ENCODE data around the gene VMO1. TPM values are rescaled to one million over a fixed set of nuclear protein-coding genes. Genes with fewer than 3 reads are reported as not detected.

VMO1 gene
- total RNA-seq, 6 experiments from 2014 or later, result 0.23 to 0.34 (median 0.31) TPM; not detected in 3

DNA sequence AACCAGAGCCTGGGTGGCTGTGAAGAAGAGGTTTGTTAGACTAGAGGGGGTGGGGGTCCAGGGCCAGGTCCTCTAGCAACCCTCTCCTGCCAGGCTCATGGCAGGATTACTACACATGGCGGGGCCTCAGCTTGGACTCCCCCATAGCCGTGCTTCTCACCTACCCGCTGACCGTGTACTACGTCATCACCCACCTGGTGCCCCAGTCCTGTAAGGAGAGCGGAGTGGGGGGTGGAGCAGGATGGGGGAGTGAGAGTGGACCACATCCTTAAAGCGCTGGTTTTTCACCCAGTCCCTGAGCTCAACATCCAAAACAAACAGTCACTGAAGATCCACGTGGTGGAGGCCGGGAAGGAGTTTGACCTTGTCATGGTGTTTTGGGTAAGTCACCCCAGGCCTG is 42.3 kb downstream of the VMO1 start:
- H3K36me3 Mint-ChIP-seq (ENCODE audit: low read depth), result no peaks in the 10 kb centered on the region

GRCh38 chr17:4743216-4743615 is 42.9 kb downstream of the VMO1 start:
- Mint-ChIP-seq H3K27me3 (ENCODE audit: insufficient read depth) (peaks cover 55% of the 10 kb centered on the region), H3K9me3 (no peaks in the 10 kb centered on the region), H3K4me3 (no peak overlapping the region), H3K27ac (no peak overlapping the region), H3K36me3 (ENCODE audit: low read depth) (no peaks in the 10 kb centered on the region), H3K4me1 (ENCODE audit: low read depth) (peaks cover 7% of the 10 kb centered on the region)
- TF ChIP-seq CTCF (IDR thresholded peaks at IDR 0.05), result no peak
- DNase-seq, result no peak

More for the DNA sequence above, 42.3 kb downstream of the VMO1 start:
- Mint-ChIP-seq H3K9me3 (no peaks in the 10 kb centered on the region), H3K27me3 (ENCODE audit: insufficient read depth) (peaks cover 57% of the 10 kb centered on the region), H3K4me3 (no peak overlapping the region), H3K27ac (no peak overlapping the region), H3K4me1 (ENCODE audit: low read depth) (no peaks in the 10 kb centered on the region; the same call in none of the 2 replicates)
- TF ChIP-seq CTCF (IDR thresholded peaks at IDR 0.05), result no peak
- no peak for DNase-seq

- Mint-ChIP-seq H3K9me3 (no peaks in the 10 kb centered on the region), H3K27ac (no peak overlapping the region), H3K27me3 (ENCODE audit: insufficient read depth) (peaks cover 56% of the 10 kb centered on the region), H3K36me3 (ENCODE audit: low read depth) (no peaks in the 10 kb centered on the region), H3K4me1 (ENCODE audit: low read depth) (peaks cover 8% of the 10 kb centered on the region), H3K4me3 (no peak overlapping the region)
- DNase-seq, result no peak
- no peak for TF ChIP-seq CTCF (IDR thresholded peaks at IDR 0.05)
Observed at GRCh38 chr17:4742629-4743028, 43.5 kb downstream of the VMO1 start.

GRCh38 chr17:4742133-4742532 is 44.0 kb downstream of the VMO1 start:
- Mint-ChIP-seq H3K9me3 (no peaks in the 10 kb centered on the region), H3K4me1 (ENCODE audit: low read depth) (peaks cover 8% of the 10 kb centered on the region), H3K36me3 (ENCODE audit: low read depth) (no peaks in the 10 kb centered on the region), H3K27me3 (ENCODE audit: insufficient read depth) (peaks cover 56% of the 10 kb centered on the region), H3K27ac (no peak overlapping the region), H3K4me3 (no peak overlapping the region)
- DNase-seq, result no peak
- TF ChIP-seq CTCF (IDR thresholded peaks at IDR 0.05), result no peak

GRCh38 chr17:4741544-4741943 is 44.6 kb downstream of the VMO1 start:
- H3K27ac Mint-ChIP-seq, result no peak overlapping the region
- no peaks in the 10 kb centered on the region for H3K9me3 Mint-ChIP-seq
- H3K36me3 Mint-ChIP-seq (ENCODE audit: low read depth), result no peaks in the 10 kb centered on the region
- TF ChIP-seq CTCF (IDR thresholded peaks at IDR 0.05), result no peak
- DNase-seq, result no peak
- peaks cover 8% of the 10 kb centered on the region for H3K4me1 Mint-ChIP-seq (ENCODE audit: low read depth)
- no peak overlapping the region for H3K4me3 Mint-ChIP-seq
- H3K27me3 Mint-ChIP-seq (ENCODE audit: insufficient read depth), result peaks cover 56% of the 10 kb centered on the region

- no peak for TF ChIP-seq CTCF (IDR thresholded peaks at IDR 0.05)
- no peaks in the 10 kb centered on the region for H3K36me3 Mint-ChIP-seq (ENCODE audit: low read depth)
- peaks cover 51% of the 10 kb centered on the region for H3K27me3 Mint-ChIP-seq (ENCODE audit: insufficient read depth)
Observed at GRCh38 chr17:4740584-4740983, 45.6 kb downstream of the VMO1 start.

More at GRCh38 chr17:4740584-4740983, 45.6 kb downstream of the VMO1 start:
- Mint-ChIP-seq H3K27ac (no peak overlapping the region), H3K4me1 (ENCODE audit: low read depth) (peaks cover 15% of the 10 kb centered on the region), H3K9me3 (no peaks in the 10 kb centered on the region), H3K4me3 (peak overlapping the region; percentile 74; the same call in 1 of the 2 replicates)
- no peak for DNase-seq
